HL-60/S4 (cell line): Measurements from ENCODE around the gene DLD.
"Not testable (repeated sequence)": the region's sequence is repeated elsewhere in the genome, so short reads cannot be mapped to it uniquely, and the experiment has no call there.

Experiments used
- in situ Hi-C: fragments of 300-500 bp; cut with MboI; formaldehyde crosslinking; loops from 2 replicates; pipeline ENCODE4 v1.14.3; 2022; ENCODE audit warnings: low sequenced_read_pairs

Gene DLD

DNA sequence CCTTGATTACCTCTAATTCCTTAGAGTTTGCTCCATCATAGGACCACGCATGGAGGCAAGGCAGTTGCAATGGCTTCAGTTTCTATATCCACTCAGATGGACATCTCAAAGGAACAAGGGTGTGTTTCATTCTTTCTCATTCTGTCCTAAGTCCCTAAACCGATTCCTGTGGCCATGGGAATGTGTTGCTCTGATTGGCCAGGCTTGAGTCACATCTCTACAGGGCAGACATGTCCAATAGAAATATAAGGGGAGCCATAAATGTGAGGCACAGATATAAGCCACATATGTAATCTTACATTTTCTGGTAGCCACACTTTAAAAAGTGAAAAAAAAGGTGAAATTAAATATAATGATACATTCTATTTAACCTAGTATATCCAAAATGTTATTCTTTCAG lies 16.9 kb upstream of the DLD start:
- in situ Hi-C loops = no loop called here

DNA sequence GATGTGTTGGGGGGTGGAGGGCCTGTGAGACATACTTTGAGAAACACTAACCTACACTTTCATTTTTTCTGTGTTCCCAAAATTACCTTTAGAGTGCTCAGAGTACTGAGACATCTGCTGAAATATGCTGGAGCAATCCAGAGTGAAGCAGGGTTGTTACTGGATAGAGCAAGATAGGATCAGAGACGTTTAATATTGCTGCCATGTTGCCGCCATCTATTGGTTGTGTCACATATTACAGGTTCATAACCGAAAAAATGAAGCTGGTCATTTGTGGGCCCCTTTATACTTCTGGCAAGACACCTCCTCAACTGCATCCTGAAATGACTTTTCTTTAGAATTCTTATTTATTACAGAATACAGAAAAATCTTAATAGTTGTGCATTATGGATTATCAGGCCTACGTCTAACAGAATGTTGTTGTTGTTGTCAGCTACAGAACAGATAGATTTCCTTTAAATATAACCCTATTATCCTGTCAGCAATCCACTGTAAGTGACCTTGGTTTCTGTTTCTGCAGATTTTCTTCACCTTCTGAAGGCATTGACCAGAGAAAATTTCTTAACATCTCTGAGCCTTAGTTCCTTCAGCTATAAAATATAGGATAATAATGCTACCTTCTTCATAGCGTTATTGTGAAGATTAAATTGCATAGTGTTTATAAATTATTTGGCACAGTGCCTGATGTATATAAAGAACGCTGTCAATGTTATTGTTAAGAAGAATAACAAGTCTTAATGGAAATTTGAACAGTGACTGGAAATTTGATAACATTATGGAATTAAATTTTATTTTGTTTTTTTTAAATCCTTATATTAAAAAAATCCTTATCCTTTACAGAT lies 16.2 kb upstream of the DLD start:
- in situ Hi-C loops = no loop called here

DNA sequence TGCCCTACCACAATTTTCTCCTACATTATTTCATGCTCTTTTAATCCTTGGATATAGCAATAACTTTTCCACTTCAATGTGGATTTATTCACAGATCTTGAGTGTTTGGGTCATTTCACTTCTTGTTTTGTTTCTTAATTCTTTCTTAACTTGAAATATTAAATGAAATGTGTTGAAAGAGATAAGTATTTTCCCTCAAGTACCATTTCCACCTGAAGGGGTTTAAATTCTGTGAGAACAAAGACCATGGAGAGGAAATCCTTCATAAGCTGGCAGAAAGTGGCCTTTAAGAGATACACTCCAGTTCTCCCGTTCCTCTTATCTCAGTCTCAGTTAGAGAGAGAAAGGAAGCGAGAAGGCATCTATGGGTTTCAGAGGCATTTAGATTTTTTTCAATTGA lies 14.1 kb upstream of the DLD start:
- in situ Hi-C loops = no loop called here

DNA sequence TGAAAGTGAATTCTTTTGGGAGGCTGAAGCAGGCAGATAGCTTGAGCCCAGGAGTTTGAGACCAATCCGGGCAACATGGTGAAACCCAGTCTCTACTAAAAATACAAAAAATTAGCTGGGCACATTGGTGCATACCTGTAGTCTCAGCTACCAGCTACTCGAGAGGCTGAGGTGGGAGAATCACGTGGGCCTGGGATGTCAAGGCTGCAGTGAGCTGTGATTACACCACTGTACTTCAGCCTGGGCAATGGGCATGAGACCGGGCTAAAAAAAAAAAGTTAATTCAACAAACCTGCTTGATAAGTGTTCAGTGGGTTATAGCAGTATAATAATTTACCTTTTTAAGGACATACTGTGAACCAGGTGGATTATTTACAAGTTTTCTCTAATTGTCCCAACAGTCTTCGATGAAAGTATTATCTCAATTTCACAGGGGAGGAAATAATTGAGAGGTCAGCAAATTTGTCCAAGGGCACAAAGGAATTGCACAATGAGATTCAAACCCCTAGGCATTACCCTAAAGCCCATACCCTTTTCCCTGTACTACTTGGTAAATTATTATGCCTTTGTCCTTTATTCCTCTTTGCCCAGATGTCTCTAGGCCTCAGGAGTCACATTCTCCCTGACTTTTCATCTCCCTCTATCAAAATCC lies 13.1 kb upstream of the DLD start:
- in situ Hi-C loops = no loop called here

DNA sequence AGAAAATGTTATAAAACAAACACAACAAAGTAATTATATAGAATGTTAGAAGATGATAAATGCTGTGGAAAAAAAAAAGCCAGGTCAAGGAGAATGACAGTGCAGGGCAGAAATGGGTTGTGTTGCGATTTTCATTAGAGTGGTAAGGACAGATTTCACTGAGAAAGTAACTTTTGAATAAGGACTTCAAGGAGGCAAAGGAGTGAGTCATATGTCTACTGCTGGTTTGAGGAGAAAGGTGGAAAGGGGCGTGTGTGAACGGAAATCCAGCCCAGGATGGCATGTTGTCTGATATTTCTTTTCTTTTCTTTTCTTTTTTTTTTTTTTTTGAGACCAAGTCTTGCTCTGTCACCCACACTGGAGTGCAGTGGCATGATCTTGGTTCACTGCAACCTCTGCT lies 12.3 kb upstream of the DLD start:
- in situ Hi-C loops = no loop called here

DNA sequence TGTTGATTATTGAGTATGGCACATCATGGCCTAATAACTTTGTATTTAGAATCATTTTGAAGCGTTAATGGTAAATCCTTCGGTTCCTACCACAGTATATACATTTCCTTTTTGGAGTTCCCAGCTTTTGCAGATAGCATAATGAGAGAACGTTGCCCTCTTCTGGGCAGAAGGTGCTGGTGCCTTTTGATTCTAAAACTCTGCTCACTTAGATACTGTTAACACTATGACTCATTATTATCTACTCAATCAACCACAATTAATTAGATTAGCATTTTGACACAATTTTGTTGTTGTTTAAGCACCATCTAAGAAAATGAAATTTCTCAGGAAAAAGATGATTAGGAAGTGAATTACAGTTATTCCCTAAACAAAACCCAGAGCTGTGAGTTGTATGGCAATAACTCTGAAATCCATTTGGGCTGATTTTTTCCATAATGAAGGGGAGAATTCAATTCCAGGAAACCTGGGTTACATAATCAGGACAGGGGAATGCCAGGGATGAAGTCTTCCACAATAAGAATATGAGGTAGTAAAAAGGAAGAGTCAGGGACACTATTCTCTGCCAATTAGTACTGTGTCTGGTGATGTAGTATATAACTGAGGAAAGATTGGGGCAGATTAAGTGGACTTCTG lies 11.5 kb upstream of the DLD start:
- in situ Hi-C loops = no loop called here

DNA sequence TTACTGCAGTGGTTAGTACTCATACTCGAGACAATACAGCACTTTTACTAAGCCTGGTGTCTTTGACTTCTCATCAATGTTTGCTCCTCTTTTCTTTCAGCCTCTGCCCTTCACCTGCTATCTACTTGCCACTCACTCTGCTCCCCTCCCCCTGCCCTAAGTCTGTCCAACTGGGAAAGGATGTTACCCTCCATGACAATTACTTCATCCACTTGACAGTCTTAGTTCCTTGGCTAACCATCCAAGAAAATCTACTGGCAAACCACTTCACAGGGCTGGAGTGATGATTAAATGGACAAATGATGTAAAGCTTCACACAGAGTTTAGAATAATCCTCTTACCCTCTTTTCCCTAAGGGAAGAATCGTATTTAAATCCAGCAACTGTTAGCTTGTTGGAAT lies 8.2 kb upstream of the DLD start:
- in situ Hi-C loops = no loop called here

DNA sequence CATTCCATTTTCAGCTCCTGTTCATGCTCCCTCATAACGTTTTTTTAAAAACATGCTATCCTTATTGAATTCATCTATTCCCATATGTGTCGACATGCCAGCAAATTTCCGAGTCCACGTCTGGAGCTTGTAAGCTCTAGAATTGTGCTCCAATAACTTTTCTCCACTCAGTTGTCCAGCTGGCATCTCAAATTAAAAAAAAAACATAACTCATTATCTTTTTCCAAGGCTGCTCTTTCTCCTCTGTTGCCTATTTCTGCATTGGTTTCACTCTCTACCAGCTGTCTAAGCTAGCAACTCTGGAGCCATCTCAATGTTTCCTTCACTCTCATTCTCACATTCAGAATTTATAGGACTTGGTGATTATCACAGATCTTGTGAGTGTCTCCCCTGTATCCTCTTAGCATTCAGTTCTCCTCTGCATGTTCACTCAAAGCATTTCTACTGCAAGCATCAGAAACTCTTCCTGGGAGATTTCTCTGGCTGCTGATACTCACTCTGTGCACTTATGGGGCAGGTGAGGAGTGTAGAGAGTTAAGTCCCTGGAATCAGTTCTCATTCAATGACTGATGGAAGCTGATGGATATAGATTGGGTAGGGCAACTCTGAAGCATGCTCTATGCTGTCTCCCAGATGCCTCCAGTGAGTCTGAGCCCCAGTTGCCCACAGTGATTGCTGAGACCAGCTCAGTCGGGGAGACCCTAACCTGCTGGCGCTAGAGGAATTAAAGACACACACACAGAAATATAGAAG lies 6.7 kb upstream of the DLD start:
- in situ Hi-C loops = no loop called here

DNA sequence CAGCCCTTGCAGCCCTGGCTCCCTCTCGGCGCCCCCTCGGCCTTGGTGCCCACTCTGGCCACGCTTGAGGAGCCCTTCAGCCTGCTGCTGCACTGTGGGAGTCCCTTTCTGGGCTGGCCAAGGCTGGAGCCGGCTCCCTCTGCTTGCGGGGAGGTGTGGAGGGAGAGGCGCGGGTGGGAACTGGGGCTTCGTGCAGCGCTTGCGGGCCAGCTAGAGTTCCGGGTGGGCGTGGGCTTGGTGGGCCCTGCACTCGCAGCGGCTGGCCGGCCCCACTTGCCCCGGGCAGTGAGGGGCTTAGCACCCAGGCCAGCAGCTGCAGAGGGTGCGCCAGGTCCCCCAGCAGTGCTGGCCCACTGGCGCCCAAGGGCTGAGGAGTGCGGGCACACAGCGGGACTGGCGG lies 3.2 kb upstream of the DLD start:
- in situ Hi-C loops = not testable (repeated sequence)

DNA sequence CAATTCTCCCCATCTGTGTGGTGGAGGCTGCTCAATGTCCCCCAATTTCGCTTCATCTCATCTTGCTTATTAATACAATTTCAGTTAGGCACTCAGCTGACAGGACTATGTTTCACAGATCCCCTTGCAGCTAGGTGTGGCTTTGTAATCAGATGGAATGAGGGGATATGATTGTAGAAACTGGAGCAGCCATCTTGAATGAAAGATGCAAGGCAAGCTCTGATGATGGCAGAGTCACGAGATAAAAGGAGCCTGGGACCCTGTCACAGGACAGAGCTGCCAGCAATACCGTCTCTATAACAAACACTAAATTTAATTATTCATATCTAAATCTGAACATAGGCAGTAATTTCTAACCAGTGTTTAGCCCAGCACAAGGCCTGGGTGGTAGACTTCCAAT lies 991 bp upstream of the DLD start:
- in situ Hi-C loops = no loop called here

DNA sequence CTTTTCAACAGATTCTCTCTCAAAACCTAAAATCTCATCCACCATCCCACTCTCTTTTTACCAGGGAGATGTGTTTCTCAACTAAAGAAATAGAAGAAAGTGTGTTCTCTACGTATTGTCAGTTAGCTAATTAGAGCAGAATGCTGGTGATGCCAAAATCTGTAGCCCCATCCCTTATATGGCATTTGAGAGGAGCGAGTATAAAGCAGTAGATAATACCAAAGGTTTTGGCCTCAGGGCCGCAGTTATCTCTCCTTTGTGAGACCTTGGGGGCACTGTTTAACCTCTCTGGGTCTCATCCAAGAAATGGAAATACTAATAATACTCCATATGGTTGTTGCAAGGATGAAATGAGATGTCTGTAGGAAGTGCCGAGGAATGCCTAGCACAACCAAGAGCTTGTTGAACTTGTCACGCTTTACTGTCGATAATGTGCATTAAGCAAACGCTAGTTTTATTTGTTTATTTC lies 456 bp upstream of the DLD start:
- in situ Hi-C loops = no loop called here

DNA sequence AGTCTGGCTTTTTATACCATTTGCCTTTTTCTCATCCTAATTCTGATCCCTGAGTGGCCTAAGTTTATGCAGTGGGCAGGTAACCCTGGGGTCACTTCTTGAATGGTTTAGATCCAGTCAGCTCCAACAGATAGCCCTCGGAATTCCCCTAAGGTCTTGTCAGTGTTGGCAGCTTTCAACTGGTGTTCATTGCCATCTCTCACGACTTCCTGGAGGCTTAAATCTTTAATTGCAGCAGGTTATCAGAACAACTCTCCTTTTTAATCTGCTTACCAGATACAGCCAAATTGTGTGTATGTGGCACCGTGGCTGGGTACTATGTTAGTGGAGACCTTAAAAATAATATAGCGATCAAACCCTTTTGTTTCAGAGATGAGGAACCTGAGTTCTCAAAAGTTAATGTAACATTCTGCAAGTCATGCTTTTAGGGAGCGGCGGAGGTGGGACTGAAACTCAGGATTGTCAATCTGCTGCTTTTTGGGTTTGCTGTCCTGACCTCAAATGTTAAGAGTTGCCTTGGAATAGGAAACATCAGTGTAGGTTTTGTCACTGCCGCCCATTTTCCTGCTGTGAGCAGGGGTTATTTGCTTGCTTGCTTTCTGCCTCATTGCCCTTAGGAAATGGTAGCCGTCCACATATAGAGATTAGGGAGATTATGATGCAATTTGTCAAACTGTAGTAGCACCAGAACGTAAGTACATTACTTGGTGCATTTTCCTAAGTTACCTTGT lies 818 bp downstream of the DLD start:
- in situ Hi-C loops = no loop called here

DNA sequence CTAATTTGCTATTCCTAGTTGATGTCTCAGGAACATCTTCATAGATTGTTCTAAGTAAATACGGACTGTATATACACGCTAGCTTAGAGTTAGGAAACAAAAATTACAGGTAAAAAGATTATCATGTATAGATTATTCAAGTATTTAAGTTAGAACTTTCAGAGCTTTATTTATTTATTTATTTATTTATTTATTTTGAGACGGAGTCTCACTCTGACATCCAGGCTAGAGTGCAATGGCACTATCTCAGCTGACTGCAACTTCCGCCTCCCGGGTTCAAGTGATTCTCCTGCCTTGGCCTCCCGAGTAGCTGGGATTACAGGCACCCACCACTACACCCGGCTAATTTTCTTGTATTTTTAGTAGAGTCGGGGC lies 1.4 kb downstream of the DLD start:
- in situ Hi-C loops = not testable (repeated sequence)

DNA sequence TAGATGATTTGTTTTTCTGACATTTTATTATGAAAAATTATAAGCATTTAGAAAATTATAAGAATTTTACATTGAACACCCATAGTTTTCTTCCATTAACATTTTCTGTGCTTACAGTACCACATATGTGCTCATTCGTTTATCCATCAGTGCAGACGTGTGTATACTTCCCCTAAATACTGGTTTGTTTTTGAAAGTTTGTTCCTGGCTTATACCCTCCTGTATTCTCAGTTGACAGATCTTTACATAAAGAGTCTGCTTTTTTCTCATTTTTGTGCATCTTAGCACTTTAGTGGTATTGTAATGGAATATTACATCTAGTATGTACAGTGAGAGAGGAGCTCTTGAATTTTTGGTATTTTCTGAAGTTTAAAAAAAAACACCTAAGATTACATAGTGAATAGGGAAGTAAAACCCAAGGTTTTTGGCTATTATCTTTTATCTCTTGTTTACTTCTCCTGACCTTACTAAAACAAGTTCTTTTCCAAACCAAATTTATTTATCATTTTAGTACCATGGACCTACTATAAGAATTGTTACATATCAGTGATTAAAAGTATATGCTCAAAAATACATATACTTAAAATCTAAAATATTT lies 8.1 kb downstream of the DLD start:
- in situ Hi-C loops = no loop called here

DNA sequence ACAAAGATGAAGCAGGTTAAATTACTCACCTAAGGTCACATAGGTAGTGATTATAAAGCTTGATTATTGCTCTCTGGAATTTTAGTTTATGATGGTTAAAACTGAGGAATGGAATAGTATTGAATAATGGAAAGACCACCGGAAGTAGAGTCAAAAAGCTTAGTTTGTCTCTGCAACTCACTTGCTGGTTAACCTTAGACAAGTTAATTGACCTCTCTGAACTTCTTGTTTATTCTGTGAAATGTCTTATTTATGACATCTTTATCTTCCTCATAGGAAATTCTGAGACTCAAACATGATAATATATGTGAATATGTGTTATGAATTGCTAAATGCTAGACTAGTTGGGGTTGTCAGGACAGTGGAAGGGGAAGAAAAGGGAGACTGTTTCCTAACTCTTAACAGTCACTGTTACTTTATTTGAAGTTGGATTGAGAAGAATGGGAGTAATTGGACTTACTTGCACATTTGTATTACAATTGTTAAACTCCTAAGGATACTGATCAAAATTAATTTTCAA lies 9.6 kb downstream of the DLD start:
- in situ Hi-C loops = no loop called here

DNA sequence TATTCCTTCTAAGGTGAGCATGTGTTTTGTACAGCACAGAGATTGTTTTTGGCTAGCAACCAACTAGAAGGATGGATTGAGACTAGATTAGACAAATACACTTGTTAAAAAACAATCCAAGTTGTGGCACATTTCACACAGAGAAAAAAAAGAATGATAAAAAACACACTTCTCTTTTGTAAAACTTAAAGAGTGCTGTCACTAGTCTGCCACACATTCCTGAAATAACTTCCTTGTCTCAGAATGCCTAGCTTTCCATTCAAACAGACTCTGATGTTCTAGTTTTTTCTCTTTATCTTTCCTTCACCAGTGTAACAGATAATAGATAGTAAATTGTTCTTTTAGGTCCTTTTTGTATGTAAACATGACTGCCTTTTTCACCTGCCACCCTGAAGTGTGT lies 11.4 kb downstream of the DLD start:
- in situ Hi-C loops = no loop called here

DNA sequence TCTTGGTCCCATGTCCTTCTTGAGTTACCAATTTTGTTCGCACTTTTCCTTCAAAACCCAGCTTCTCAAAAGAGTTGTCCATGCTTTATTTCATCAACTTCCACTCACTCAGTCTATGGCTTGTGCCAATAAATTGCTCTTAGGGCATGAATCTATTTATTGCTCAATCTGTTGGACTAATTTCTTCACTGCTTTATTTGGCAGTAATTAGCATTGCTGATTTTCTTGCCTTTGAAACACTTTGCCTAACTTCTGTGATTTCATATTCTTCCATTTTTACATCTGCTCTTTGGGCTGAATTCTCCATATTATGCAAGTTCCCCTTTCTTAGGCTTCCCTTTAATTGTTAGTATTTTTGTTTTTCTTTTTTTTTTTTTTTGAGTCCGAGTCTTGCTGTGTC lies 16.8 kb downstream of the DLD start:
- in situ Hi-C loops = no loop called here

DNA sequence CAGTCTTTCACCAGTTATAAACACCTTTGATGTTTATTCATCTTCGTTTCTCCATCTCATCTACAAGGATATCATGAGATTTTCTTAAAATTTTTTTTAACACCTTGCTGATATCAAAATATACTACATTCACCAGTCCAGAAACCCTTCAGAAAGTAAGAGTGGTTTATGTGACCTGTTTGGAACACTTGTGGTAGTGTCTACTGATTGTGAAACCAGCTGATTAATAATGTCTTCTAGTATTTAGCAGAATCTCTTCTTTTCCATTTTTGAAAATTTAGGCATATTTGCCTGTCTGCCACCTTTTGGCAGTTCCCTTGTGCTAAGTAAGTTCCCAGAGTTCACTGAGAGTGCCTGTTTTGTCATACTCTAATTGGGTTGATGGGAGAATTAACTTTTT lies 18.5 kb downstream of the DLD start:
- in situ Hi-C loops = no loop called here

DNA sequence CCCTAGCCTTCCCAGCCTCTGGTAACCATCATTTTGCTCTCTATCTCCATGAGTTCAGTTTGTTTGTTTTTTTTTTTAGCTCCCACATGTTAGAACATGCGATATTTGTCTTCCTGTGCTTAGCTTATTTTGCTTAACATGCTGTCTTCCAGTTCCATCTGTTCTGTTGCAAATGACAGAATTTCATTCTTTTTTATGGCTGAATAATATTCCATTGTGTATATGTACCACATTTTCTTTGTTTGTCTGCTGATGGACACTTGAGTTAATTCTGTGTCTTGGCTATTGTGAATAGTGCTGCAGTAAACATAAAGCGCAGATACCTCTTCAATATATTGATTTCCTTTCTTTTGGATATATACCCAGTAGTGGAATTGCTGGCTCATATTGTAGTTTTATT lies 21.0 kb downstream of the DLD start:
- in situ Hi-C loops = no loop called here

DNA sequence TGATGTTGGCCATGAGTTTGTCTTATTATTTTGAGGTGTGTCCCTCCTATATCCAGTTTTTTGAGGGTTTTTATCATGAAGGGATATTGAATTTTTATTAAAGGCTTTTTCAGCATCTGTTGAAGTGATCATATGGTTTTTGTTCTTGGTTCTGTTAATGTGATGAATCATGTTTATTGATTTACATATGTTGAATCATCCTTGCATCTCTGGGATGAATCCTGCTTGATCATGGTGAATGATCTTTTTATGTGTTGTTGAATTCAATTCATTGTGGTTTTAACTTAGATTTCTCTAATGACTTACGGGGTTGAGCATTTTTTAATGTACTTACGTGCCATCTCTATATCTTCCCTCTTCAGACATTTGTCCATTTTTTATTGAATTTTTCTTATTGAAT lies 22.9 kb downstream of the DLD start:
- in situ Hi-C loops = no loop called here
